GM19193 (cell line): ENCODE measurements around the gene NFATC2.

Experiments used
- POLR2A ChIP-seq: IDR thresholded peaks from 4 replicates; pipeline ENCODE4 v1.6.1; 2011; ENCODE audit not compliant: insufficient read depth, insufficient read length; ENCODE audit errors: extremely low read depth

NFATC2 gene

DNA sequence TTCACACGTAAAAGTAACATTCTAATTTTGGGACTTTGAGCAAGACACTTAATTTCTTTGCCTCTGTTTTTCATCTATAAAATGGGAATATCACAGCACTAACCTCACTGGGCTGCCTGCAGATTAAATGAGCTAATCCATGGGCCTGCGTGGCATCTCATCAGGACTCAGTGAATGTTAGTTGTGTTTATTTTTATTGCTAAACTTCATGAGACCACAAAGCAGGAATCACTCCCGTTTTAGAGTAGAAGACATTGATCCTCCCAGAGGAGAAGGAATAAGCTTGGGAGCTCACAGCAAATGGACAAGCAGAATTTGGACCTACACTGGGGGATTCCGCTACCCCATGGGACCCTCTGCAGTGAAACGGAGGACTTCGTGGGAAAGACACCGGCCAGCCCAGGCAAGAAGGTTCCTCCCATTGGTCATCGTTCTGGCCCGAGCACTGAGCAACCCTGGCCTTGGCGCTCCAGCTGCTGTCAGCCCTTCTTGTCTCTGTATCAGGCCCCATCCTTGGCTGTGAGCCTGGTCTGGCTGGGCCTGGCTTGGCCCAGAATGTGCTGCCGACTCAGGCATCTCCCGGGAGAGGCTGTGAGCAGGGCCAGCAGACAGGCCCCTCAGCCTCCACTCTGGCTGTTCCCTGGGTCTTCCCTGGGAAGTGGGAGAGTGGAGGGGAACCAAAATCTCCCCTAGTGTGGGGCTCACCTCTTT lies 79.8 kb downstream of the NFATC2 start:
- TF ChIP-seq POLR2A: no peak

DNA sequence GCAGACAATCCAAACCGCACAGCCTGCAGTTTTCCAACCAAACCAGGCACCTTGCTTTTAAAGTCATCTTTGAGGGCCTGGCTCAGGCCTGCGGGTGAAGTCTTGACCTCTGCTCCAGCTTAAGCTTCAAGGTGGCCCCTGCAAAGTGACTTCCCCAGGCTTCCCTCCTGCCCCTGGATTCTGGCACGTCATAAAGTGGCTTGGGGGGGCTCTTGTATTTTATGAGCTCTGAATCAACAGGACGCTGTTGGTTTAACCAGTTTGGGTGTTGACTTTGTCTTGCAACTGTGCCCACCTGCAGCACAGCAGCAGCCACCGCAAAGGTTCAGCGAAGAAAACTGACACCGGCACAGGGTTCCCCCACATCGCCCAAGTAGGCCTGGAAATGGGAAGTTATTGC lies 81.2 kb downstream of the NFATC2 start:
- TF ChIP-seq POLR2A: no peak

DNA sequence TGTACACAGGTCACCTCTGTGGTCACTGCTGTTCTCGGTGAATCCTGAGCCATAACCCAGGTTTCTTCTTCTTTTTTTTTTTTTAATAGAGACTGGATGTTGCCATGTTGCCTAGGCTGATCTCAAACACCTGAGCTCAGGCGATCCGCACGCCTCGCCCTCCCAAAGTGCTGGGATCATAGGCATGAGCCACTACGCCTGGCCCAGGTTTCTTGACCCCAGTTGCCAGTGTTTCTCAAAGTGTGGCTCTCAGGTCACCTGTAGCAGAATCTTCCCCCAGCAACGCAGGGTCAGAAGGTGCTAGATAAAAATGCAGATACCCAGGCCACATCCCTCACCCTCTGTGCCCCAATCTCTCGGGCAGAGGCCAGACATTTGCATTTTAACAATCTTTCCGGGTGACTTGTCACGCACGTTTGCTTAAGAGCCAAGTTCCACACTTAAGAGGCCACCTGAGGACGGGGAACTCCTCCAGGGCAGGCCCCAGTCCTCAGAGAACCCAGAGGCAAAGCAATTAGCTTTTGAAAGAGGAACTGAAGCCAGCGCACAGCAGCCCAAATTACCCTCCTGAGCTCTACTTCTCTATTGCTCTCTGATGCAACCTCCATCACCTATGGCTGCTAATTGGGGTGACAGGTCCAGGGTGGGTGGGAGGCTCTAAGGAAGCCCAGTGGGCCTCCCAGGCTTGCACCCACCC lies 81.8 kb downstream of the NFATC2 start:
- TF ChIP-seq POLR2A: no peak

DNA sequence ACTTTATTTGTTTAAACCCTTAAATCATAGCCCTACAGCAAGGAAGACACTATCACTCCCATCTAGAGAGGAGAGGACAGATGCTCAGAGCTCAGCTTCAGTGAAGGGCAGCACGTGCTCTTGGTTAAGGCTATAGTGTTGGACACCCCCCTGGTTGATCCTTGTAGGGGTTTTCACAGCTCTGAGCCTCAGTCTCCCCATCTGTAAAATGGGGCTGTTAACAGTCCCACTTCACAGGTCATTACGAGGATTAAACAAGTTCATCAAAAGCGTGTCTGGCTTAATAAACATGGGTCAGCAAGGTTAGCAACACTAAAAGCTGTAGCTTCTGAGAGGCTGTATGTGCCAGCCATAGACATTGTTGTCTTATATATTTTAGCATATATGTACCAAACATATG lies 82.4 kb downstream of the NFATC2 start:
- no peak for TF ChIP-seq POLR2A

DNA sequence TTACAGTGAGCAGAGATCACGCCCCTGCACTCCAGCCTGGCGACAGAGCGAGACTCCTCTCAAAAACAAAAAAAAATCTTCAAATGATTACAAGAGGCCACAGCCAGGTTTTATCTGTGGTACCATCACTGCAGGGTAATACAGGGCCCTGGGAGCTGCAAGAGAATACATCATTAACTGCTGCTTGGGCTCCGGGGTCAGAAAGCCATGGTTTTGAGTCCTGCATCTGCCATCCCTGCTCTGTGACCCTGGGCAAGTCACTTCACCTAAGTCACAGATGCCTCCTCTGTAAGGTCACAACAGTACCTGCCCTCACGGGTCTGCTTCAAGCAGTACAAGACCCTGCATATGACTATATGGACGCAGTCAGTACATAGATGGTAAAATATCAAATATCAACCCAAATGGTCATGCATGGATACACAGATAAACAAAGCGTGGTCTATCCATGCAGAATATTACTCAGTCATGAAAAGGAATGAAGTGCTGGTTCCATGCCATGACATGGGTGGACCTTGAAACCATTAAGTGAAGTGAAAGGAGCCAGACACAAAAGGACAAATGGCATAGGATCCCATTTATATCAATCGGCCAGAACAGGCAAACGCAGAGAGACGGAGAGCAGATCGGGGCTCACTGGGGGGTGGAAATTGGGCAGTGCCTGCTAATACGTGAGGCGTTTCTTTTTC lies 83.6 kb downstream of the NFATC2 start:
- TF ChIP-seq POLR2A: no peak

DNA sequence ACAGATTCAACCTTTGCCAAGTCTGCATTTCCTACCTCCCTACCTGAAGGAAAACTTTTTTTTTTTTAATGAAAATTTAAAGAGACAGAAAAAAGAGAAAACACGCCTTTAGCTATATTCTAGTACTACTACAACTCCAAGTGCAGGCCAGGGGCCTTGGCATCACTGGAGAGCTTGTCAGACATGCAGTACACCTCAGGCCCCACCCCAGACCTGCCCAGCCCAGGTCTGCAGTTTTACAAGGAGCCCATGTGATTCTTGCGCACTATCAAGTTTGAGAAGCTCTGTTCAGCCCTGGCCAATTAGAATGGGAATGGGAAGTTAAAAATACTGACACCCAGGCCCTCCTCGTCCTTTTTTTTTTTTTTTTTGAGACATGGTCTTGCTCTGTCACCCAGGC lies 85.0 kb downstream of the NFATC2 start:
- TF ChIP-seq POLR2A: no peak

DNA sequence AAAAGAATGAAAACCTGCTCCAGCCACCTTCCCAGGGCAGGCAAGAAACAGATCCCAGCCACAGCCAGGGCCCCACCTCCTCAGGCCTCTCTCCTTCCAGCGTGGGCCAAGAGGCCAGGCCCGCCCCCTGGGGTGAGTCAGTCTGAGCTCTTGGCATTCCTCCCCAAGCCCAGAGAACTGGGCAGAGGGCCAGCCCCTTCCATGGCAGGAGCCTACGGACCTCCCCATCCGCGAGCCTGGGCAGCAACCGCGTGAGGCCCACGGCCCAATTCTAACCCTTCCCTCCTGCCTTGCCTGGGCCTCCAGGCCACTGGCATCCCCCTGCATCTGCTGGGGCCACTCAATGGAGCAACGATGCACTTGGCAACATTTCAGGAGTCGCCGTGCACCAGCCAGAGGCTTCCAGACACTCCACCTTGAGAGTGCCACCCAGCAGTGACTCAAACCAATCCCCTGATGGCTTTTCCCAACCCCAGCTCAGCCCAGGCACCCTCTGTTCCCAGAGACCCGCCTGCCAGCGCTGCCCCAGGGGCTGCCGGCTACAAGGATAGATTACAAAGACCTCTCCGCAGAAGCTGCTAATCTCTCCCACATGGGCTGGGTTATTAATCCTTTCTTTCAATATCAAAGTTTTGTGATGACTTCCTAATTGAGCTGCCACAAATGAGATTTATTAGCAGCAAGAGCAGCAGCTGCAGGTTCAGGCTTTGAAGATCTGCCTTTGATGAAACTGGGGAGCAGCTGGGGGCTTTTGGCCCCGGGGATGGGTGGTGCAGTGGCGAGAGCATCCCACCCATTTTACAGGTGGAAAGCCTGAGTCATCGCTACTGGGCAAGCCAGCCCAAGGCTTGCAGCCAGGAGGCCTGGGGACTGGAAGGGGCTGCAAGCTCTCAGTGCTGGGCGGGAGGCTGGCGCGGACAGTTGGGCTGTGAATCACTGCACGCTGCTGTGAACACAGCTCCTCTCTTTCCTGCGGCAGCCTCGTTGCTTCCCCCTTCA lies 85.7 kb downstream of the NFATC2 start:
- TF ChIP-seq POLR2A: peak; percentile 13

DNA sequence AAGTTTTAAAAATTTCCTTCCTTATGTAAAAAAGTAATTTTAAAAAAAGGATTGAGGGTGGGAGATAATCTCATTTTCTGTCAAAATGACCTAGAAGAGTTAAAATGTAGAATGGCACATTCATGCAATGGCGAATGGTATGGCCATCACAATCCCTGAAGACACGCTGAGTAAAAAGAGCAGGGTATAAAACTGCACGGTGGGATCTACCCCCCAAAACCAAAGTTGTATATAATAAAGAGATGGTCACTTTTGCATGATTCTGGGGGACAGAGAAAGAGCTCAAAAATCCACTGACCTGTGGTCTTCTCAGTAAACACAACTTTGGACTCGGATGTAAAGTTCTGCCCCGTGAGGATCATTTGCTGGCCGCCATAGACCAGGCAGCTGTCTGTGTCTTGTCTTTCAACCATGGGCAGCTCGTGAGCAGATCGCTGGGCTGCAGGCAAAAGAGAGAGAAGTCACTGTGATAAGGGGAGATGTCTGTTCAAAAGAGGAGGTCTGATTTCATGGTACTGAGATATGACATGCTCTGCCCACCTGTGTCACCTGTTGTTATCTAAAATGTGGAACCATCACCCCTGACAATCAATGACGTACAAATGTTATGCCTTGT lies 88.2 kb downstream of the NFATC2 start:
- TF ChIP-seq POLR2A: no peak

DNA sequence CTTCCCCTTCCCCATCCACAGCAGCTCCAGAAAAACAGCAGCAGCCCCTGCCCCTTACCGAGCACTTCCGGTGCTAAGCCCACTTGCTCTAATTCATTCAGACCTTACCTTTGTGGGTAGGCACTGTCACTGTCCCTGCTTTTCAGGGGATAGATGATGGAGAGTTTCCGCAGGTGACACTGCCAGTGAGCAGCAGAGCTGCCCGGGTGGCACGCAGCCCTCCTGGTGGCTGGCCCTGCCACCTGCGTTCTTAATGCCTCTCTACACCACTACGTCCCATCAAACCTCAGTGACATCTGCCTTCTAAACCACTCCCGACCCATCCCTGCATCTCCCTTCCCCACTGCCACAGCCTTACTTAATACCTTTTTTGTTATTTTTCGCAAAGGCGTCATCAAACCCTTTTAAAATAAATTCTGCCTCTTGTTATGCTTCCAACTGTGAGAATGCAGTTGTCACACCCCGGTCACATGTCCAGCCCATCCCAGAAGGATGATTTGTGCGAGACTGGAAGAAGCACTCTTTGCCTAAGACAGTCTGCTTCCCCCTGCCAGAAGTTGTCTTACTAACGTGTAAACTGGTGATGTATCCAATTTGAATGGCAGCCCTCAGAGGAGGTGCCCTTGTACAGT lies 89.7 kb downstream of the NFATC2 start:
- TF ChIP-seq POLR2A: no peak

DNA sequence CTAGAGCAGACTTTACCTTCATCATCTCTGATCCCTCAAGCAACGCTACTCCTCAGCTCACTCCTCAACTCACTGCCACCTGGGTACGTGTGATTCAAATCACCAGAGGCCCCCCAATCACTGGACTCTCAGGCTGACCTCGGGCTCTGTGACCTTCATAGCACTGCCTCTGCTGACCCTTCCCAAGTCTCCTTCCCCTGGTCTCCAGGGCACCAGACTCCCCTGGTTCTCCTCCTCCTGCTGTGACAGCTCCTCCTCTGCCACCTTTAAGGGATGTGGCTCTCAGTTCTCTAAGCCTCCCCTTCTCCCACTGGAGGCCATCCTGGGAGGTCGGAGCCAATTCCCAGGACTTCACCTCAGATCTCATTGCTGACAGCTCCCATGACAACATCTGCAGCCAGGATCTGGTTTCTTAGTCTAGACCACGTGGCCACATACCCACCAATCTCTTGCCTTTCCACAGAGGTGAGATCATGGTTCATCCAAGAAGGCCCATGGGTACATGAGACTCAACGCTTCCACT lies 90.4 kb downstream of the NFATC2 start:
- TF ChIP-seq POLR2A: no peak

DNA sequence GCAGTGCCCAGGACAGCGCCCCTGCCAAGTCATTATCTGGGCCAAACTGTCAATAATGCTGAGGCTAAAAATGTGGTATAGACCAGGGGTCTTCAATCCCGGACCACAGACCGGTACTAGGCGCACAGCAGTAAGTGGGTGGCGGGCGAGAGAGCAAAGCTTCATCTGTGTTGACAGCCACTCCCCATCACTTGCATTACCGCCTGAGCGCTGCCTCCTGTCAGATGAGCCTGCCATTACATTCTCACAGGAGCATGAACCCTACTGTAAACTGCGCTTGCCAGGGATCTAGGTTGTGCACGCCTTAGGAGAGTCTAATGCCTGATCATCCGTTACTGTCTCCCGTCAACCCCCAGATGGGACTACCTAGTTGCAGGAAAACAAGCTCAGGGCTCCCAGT lies 91.0 kb downstream of the NFATC2 start:
- TF ChIP-seq POLR2A: no peak

DNA sequence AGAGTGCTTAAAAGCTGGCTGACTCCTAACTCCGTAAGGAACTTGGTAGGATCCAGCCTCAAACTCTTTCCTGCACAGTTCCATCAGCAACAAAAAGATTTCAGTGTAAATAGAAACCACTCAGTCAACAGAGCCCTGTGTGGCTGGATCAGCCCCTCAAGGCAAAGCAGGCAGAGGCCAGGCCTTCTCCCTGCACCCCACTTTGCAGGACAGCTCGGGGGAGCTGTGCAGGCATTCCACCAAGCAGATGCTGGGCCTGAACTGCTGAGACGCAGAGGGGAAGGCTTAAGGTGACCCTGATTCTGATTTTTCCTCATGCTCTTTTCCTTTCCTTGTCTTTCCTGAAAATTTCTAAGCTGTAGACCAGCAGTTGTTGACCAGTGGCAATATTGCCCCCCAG lies 91.5 kb downstream of the NFATC2 start:
- TF ChIP-seq POLR2A: no peak

DNA sequence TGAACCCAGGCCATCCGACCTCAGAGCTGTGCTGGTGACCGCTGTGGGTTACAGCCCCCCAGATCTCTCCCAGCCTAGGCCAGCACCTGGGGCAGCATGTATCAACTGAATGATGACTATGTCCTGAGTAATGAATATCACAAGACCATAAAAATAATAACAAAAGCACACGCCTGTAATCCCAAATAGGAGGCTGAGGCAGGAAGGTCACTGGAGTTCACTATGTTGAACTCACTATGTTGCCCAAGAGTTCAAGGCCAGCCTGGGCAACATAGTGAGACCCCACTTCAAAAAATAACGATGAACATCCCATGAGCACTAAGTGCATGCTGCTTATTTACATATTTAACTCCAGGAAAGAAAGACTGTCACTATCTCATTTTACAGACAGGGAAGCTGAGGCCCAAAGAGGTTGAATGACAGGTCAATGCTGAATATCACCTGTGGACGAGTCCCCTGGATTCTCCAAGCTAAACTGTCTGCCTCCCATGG lies 92.3 kb downstream of the NFATC2 start:
- TF ChIP-seq POLR2A: no peak
